Measurements from ENCODE around the gene GRHL3.

GRHL3 gene

DNA sequence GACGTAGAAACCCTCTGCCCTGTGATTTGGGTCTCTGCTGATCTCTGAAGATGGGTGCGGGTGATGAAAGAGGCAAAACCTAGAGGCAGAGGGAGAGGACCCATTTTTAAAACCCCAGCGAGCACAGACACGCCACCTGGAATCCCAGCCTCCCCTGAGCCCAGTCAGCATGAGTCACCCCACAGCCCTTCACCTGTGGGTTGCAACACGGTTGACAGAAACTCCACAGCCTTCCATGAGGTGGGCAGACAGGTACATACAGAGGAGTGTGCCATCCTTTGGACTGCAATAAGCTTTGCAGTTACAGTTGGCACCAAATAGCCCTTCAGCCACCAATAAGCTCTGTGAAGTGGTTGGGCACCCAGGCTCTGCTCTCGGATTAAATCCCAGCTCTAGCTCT lies 2.1 kb upstream of the GRHL3 start:
- H3K27ac ChIP-seq (ENCODE audit: low read depth in 2 of 2, low read length in 2 of 2) = no peak overlapping the region
- no peaks in the 10 kb centered on the region for H3K36me3 ChIP-seq (ENCODE audit: control insufficient read depth in 2 of 2, insufficient read depth in 2 of 2, low read length in 2 of 2)
- peaks cover 11 to 21% of the 10 kb centered on the region in 2 donors for H3K4me1 ChIP-seq (ENCODE audit: control insufficient read depth in 2 of 2, insufficient read depth in 2 of 2, low read length in 2 of 2)
- H3K27me3 ChIP-seq (ENCODE audit: control insufficient read depth in 2 of 2, insufficient read depth in 2 of 2, low read length in 2 of 2) = peaks cover 2 to 9% of the 10 kb centered on the region in 2 donors
- no peak overlapping the region for H3K4me3 ChIP-seq (ENCODE audit: low read length in 2 of 2)
- no peaks in the 10 kb centered on the region for H3K9me3 ChIP-seq (ENCODE audit: control insufficient read depth in 2 of 2, low read length in 2 of 2)
- H3K9ac ChIP-seq (ENCODE audit: low read depth in 1 of 2, low read length in 2 of 2) = no peak overlapping the region

DNA sequence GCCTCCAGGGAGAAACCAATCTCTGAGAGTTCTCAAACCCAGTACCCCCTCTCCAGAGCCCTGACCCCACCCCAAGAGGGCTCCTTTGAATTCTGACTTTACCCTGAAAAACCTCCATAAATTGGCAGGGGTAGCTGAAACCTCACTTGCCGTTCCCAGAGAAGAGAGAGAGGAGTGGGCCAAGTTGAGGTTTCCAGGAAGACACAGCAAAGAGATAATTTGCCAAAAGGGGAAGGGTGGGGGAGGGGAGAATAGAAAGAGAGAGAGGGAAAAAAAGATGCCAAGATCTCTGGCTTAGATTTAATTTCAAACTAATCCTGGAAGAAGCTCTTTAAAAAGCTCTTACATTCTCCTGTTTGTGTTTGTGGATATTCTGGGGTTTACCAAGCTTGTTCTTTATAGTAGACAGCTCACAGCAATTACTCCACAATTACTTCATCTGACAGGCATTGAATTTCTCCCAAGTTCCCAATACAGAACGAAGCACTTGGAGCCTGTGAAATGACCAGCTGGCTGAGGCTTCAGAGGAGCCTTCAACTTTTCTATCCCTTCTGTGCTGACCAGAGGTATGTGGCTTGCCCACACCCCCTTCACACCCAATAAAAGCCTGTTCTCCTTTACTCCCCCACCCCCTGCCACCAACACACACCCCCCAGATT lies 1.1 kb upstream of the GRHL3 start:
- H3K9ac ChIP-seq (ENCODE audit: low read depth in 1 of 2, low read length in 2 of 2) = no peak overlapping the region
- H3K9me3 ChIP-seq (ENCODE audit: control insufficient read depth in 2 of 2, low read length in 2 of 2) = no peaks in the 10 kb centered on the region
- no peak overlapping the region for H3K27ac ChIP-seq (ENCODE audit: low read depth in 2 of 2, low read length in 2 of 2)
- peaks cover 4 to 9% of the 10 kb centered on the region in 2 donors for H3K27me3 ChIP-seq (ENCODE audit: control insufficient read depth in 2 of 2, insufficient read depth in 2 of 2, low read length in 2 of 2)
- H3K36me3 ChIP-seq (ENCODE audit: control insufficient read depth in 2 of 2, insufficient read depth in 2 of 2, low read length in 2 of 2) = no peaks in the 10 kb centered on the region
- no peak overlapping the region for H3K4me3 ChIP-seq (ENCODE audit: low read length in 2 of 2)
- peaks cover 16 to 22% of the 10 kb centered on the region in 2 donors for H3K4me1 ChIP-seq (ENCODE audit: control insufficient read depth in 2 of 2, insufficient read depth in 2 of 2, low read length in 2 of 2)

DNA sequence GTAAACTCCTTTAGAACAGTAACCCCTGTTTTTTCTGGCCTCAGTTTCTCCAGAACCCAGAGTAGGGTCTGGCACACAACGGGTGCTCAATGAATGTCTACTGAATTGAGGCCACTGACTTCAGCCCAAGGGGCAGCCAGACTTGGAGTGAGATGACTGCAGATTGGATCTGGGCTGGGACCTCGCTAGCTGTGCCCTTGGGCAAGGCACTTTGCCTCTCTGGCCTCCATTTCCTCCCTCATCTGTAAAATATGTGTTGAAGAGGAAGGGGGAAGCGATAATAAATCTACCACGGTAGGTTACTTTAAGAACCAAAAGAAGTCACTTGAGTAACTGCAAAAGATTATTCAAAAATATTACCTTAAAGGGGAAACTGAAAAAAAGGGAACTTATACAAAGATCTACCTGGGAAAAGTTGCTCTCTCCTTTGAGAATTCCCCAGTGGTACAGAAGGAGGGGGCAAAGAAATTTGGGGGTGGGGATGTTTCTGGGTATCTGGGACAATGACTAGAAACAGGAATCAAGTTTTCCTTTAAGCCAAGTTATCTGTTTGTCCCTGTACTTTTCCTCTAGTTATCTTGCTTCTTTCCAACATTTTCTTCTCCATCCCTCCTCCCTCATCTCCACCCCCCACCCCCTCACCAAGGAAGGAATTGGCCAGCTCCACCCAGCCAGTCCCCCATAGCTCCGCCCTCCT lies 394 bp upstream of the GRHL3 start:
- no peaks in the 10 kb centered on the region for H3K9me3 ChIP-seq (ENCODE audit: control insufficient read depth in 2 of 2, low read length in 2 of 2)
- H3K4me3 ChIP-seq (ENCODE audit: low read length in 2 of 2) = peak overlapping the region in 1 of 2 donors; percentile 11
- H3K36me3 ChIP-seq (ENCODE audit: control insufficient read depth in 2 of 2, insufficient read depth in 2 of 2, low read length in 2 of 2) = no peaks in the 10 kb centered on the region
- peaks cover 4 to 9% of the 10 kb centered on the region in 2 donors for H3K27me3 ChIP-seq (ENCODE audit: control insufficient read depth in 2 of 2, insufficient read depth in 2 of 2, low read length in 2 of 2)
- H3K27ac ChIP-seq (ENCODE audit: low read depth in 2 of 2, low read length in 2 of 2) = no peak overlapping the region
- peak overlapping the region in 1 of 2 donors; percentile 45 for H3K9ac ChIP-seq (ENCODE audit: low read depth in 1 of 2, low read length in 2 of 2)
- H3K4me1 ChIP-seq (ENCODE audit: control insufficient read depth in 2 of 2, insufficient read depth in 2 of 2, low read length in 2 of 2) = peaks cover 16 to 22% of the 10 kb centered on the region in 2 donors

DNA sequence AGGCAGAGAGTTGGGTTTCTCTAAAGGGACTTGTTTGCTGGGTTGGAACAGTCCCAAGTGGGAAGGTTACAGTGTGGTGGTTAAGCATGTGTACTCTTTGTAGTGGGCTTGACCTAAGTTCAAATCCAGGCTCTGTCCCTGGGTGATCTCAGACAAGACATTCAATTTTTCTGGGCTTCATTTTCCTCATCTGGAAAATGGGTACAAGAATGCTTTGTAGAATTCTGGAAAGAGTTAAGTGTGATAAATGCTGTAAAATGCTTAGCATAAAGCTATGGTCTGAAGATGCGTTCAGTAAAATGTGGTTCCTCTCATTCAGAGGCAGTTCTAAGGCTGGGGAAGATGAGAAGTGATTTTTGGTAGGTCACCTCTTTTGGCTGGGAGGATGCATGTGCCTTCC lies 805 bp downstream of the GRHL3 start:
- H3K4me1 ChIP-seq (ENCODE audit: control insufficient read depth in 2 of 2, insufficient read depth in 2 of 2, low read length in 2 of 2) = peaks cover 16 to 22% of the 10 kb centered on the region in 2 donors
- H3K9ac ChIP-seq (ENCODE audit: low read depth in 1 of 2, low read length in 2 of 2) = peak overlapping the region in 1 of 2 donors; percentile 45
- no peaks in the 10 kb centered on the region for H3K9me3 ChIP-seq (ENCODE audit: control insufficient read depth in 2 of 2, low read length in 2 of 2)
- H3K4me3 ChIP-seq (ENCODE audit: low read length in 2 of 2) = no peak overlapping the region
- H3K27ac ChIP-seq (ENCODE audit: low read depth in 2 of 2, low read length in 2 of 2) = no peak overlapping the region
- no peaks in the 10 kb centered on the region for H3K36me3 ChIP-seq (ENCODE audit: control insufficient read depth in 2 of 2, insufficient read depth in 2 of 2, low read length in 2 of 2)
- H3K27me3 ChIP-seq (ENCODE audit: control insufficient read depth in 2 of 2, insufficient read depth in 2 of 2, low read length in 2 of 2) = peaks cover 4 to 5% of the 10 kb centered on the region in 2 donors

DNA sequence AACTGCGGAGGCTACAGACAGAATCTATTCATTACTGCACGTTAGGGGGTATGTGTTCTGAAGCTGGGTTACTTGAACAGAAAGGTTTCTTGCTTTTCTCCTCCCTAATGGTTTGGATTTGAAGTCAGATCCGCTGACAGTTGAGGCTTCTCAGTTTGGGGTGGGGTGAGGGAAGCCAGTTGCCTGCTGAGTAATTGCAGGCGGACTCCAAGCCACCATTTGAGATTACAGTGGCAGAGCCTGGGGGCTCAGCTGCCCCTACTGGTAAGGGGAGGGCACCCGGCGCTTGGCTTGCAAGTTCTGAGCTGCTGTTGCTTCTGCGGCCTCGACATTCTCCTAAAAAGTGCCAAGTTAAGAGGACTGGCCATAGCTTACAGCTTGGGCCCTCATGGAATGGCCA lies 2.0 kb downstream of the GRHL3 start:
- no peak overlapping the region for H3K27ac ChIP-seq (ENCODE audit: low read depth in 2 of 2, low read length in 2 of 2)

DNA sequence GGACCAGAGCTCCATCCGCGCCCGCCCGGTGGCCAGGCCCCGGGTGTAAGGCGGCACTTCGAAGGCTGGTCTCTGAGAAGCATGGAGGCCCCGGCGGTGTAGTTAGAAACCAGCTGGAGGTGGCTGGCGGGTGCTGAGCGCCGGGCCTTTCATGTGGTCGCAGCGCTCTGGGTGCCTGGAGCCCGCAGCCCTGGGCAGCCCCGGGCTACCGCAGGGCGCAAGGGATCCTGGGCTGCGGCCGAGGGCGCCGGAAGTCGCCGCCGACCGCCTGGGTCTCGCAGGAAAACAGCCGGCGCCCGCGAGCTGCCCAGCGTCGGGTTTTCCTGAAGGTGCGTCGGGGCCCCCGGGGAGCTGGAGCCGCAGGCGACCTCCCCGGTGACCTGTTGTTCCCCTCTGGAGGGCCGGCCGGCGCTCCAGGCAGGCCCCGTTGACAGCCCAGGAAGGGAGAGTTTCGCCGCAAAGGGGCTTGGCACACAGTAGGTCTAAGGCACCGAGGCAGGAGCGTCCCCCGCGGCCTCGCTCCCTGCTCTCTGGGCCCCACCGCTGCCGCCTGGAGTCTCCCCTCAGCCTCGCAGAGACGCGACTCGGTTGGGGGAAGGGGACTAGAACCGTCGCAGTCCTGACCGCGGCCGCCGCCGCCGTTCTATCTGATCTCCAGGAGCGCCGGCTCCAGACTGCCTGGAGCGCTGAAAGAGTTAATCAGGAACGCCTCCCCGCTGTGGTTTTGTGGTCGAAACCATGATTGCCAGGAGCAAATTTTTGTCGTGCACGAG lies 2.7 kb downstream of the GRHL3 start:
- Histone ChIP-seq H3K4me1 (ENCODE audit: control insufficient read depth in 2 of 2, insufficient read depth in 2 of 2, low read length in 2 of 2) (peaks cover 16 to 22% of the 10 kb centered on the region in 2 donors), H3K36me3 (ENCODE audit: control insufficient read depth in 2 of 2, insufficient read depth in 2 of 2, low read length in 2 of 2) (no peaks in the 10 kb centered on the region), H3K27me3 (ENCODE audit: control insufficient read depth in 2 of 2, insufficient read depth in 2 of 2, low read length in 2 of 2) (peaks cover 3 to 4% of the 10 kb centered on the region in 2 donors), H3K9me3 (ENCODE audit: control insufficient read depth in 2 of 2, low read length in 2 of 2) (no peaks in the 10 kb centered on the region), H3K27ac (ENCODE audit: low read depth in 2 of 2, low read length in 2 of 2) (peak overlapping the region; percentile 34 to 57), H3K4me3 (ENCODE audit: low read length in 2 of 2) (peak overlapping the region; percentile 65 to 73), H3K9ac (ENCODE audit: low read depth in 1 of 2, low read length in 2 of 2) (peak overlapping the region; percentile 26 to 77)

More for the DNA sequence above, 2.0 kb downstream of the GRHL3 start:
- Histone ChIP-seq H3K9me3 (ENCODE audit: control insufficient read depth in 2 of 2, low read length in 2 of 2) (no peaks in the 10 kb centered on the region), H3K4me1 (ENCODE audit: control insufficient read depth in 2 of 2, insufficient read depth in 2 of 2, low read length in 2 of 2) (peaks cover 16 to 22% of the 10 kb centered on the region in 2 donors), H3K9ac (ENCODE audit: low read depth in 1 of 2, low read length in 2 of 2) (no peak overlapping the region), H3K36me3 (ENCODE audit: control insufficient read depth in 2 of 2, insufficient read depth in 2 of 2, low read length in 2 of 2) (no peaks in the 10 kb centered on the region), H3K4me3 (ENCODE audit: low read length in 2 of 2) (peak overlapping the region; percentile 46 to 73), H3K27me3 (ENCODE audit: control insufficient read depth in 2 of 2, insufficient read depth in 2 of 2, low read length in 2 of 2) (peaks cover 4% of the 10 kb centered on the region in 2 donors)

DNA sequence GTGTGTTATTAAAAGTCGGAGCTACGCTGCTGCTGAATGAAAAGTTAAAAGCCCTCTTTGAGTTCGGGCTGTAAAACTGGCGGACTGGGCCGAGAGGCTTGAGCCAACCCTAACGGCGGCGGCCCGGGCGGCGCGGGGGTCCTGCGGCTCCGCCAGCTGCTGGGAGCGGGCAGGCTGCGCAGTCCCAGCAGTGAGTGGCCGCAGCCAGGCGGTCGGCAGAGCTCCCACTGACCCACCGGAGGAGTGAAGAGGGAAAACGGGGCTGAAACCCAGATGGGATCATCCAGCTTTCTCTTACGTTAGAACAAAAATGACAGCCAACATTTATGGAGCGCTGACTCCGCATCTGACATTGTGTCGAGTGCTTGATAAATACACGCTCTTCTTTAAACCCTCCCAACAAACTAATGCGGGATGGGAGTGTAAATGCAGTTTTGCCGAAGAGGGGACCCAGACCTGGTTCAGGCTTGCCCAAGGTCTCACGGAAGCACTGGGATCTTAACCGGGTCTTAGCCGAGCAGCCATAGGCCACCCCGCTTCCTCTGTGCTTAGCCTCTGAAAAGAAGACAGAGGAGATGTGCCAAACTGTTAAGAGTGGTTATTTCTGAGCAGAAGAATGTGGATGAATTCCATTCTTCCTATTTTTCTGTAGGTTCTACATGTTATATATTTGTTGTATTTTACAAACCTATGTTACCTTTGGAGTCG lies 3.5 kb downstream of the GRHL3 start:
- H3K4me1 ChIP-seq (ENCODE audit: control insufficient read depth in 2 of 2, insufficient read depth in 2 of 2, low read length in 2 of 2) = peaks cover 16 to 22% of the 10 kb centered on the region in 2 donors
- peak overlapping the region; percentile 26 to 77 for H3K9ac ChIP-seq (ENCODE audit: low read depth in 1 of 2, low read length in 2 of 2)
- no peaks in the 10 kb centered on the region for H3K36me3 ChIP-seq (ENCODE audit: control insufficient read depth in 2 of 2, insufficient read depth in 2 of 2, low read length in 2 of 2)
- H3K27ac ChIP-seq (ENCODE audit: low read depth in 2 of 2, low read length in 2 of 2) = peak overlapping the region in 1 of 2 donors; percentile 5
- no peaks in the 10 kb centered on the region for H3K9me3 ChIP-seq (ENCODE audit: control insufficient read depth in 2 of 2, low read length in 2 of 2)
- peak overlapping the region; percentile 65 to 73 for H3K4me3 ChIP-seq (ENCODE audit: low read length in 2 of 2)
- H3K27me3 ChIP-seq (ENCODE audit: control insufficient read depth in 2 of 2, insufficient read depth in 2 of 2, low read length in 2 of 2) = peaks cover 3 to 4% of the 10 kb centered on the region in 2 donors

DNA sequence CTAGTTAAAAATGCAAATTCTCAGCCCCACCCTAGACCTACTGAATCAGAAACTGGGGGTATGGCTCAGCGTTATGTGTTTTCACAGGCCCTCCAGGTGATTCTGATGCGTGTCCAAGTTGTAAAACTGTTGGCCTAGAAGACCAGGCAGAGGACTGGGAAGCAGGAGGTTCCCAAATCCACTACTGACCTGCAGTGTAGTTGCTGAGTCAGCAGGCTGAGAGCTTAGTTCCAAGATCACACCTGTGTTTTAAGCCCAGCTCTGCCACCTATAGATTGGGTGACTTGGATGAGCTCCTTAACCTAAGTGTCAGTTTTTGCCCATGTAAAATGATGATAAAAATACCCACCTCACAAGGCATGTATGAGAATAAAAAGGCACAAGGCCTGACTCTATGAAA lies 4.1 kb downstream of the GRHL3 start:
- Histone ChIP-seq H3K27ac (ENCODE audit: low read depth in 2 of 2, low read length in 2 of 2) (no peak overlapping the region), H3K27me3 (ENCODE audit: control insufficient read depth in 2 of 2, insufficient read depth in 2 of 2, low read length in 2 of 2) (peaks cover 3 to 4% of the 10 kb centered on the region in 2 donors), H3K4me3 (ENCODE audit: low read length in 2 of 2) (no peak overlapping the region)

DNA sequence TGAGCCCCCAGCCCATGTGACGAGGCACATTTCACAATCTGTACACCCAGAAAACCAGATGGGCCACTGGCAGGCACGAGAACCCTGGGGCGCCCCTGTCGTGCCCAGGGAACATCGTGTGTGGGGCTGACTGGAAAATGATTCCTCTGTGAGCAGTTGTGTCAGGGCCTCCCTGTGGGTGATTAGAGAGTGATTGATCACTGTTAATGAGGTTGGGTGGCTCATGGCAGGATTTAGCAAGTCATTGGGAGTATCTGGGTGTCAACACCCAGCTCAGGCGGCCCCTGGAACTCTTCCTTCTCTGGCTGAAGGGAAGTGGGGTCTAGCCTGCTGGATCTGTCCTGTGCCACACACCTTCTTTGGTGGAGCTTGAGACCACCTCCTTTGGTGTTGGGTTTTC lies 5.7 kb downstream of the GRHL3 start:
- H3K9ac ChIP-seq (ENCODE audit: low read depth in 1 of 2, low read length in 2 of 2) = no peak overlapping the region
- H3K4me1 ChIP-seq (ENCODE audit: control insufficient read depth in 2 of 2, insufficient read depth in 2 of 2, low read length in 2 of 2) = peaks cover 9 to 10% of the 10 kb centered on the region in 2 donors
- H3K36me3 ChIP-seq (ENCODE audit: control insufficient read depth in 2 of 2, insufficient read depth in 2 of 2, low read length in 2 of 2) = no peaks in the 10 kb centered on the region
- no peak overlapping the region for H3K27ac ChIP-seq (ENCODE audit: low read depth in 2 of 2, low read length in 2 of 2)
- H3K27me3 ChIP-seq (ENCODE audit: control insufficient read depth in 2 of 2, insufficient read depth in 2 of 2, low read length in 2 of 2) = peaks cover 2 to 4% of the 10 kb centered on the region in 2 donors
- no peak overlapping the region for H3K4me3 ChIP-seq (ENCODE audit: low read length in 2 of 2)
- no peaks in the 10 kb centered on the region for H3K9me3 ChIP-seq (ENCODE audit: control insufficient read depth in 2 of 2, low read length in 2 of 2)

More for the DNA sequence above, 4.1 kb downstream of the GRHL3 start:
- Histone ChIP-seq H3K36me3 (ENCODE audit: control insufficient read depth in 2 of 2, insufficient read depth in 2 of 2, low read length in 2 of 2) (no peaks in the 10 kb centered on the region), H3K9ac (ENCODE audit: low read depth in 1 of 2, low read length in 2 of 2) (no peak overlapping the region), H3K4me1 (ENCODE audit: control insufficient read depth in 2 of 2, insufficient read depth in 2 of 2, low read length in 2 of 2) (peaks cover 16 to 21% of the 10 kb centered on the region in 2 donors), H3K9me3 (ENCODE audit: control insufficient read depth in 2 of 2, low read length in 2 of 2) (no peaks in the 10 kb centered on the region)

All from mucosa of rectum (tissue), 2 donors.